Trophoblast cell (in vitro differentiated cells and primary cell): ENCODE data around the gene STK25.

Experiments
- DNase-seq, 2 donors: peaks; one replicate each; pipeline ENCODE4 v3.0.0-alpha.2; 2016
- H2AFZ ChIP-seq: 2 replicates; pipeline ENCODE4 v1.6.1; 2013; ENCODE audit warnings: low read length, moderate library complexity, mild to moderate bottlenecking; ENCODE audit not compliant: insufficient read depth, poor library complexity
- H2AK5ac ChIP-seq: 2 replicates; pipeline ENCODE4 v1.6.1; 2013; ENCODE audit warnings: mild to moderate bottlenecking, low read length
- H2BK120ac ChIP-seq: 2 replicates; pipeline ENCODE4 v1.6.1; 2013; ENCODE audit warnings: low read length, mild to moderate bottlenecking, moderate library complexity; ENCODE audit not compliant: insufficient read depth, poor library complexity
- H2BK12ac ChIP-seq: 2 replicates; pipeline ENCODE4 v1.6.1; 2013; ENCODE audit warnings: mild to moderate bottlenecking, low read length, moderate library complexity
- H2BK5ac ChIP-seq: 2 replicates; pipeline ENCODE4 v1.6.1; 2013; ENCODE audit warnings: low read length, low read depth, moderate library complexity, mild to moderate bottlenecking; ENCODE audit not compliant: poor library complexity
- H3K14ac ChIP-seq: 2 replicates; pipeline ENCODE4 v1.6.1; 2013; ENCODE audit warnings: mild to moderate bottlenecking, low read length
- H3K18ac ChIP-seq: 2 replicates; pipeline ENCODE4 v1.6.1; 2013; ENCODE audit warnings: mild to moderate bottlenecking, low read length
- H3K23ac ChIP-seq: 2 replicates; pipeline ENCODE4 v1.6.1; 2013; ENCODE audit warnings: low read length
- H3K27ac ChIP-seq: 2 replicates; pipeline ENCODE4 v1.5.1; 2013; ENCODE audit warnings: low read depth, mild to moderate bottlenecking, inconsistent platforms, low read length, moderate library complexity
- H3K27me3 ChIP-seq: 2 replicates; pipeline ENCODE4 v1.6.1; 2013; ENCODE audit warnings: inconsistent platforms, mild to moderate bottlenecking, low read length, moderate library complexity; ENCODE audit not compliant: insufficient read depth
- H3K36me3 ChIP-seq, 2 experiments: 1 replicate in 1 of 2; 2 replicates in 1 of 2; pipeline ENCODE4 v1.6.1; 2013; ENCODE audit warnings: low read length in 2 of 2, mild to moderate bottlenecking in 2 of 2, moderate library complexity in 1 of 2; ENCODE audit not compliant: insufficient read depth in 2 of 2, control insufficient read depth in 1 of 2
- H3K4ac ChIP-seq: 2 replicates; pipeline ENCODE4 v1.6.1; 2013; ENCODE audit warnings: low read depth, mild to moderate bottlenecking, low read length, moderate library complexity
- H3K4me1 ChIP-seq, 2 experiments: 1 replicate in 1 of 2; 2 replicates in 1 of 2; pipeline ENCODE4 v1.6.1; 2013; ENCODE audit warnings: low read length in 2 of 2, mild to moderate bottlenecking in 2 of 2, moderate library complexity in 1 of 2; ENCODE audit not compliant: insufficient read depth in 2 of 2, control insufficient read depth in 1 of 2
- H3K4me2 ChIP-seq: 2 replicates; pipeline ENCODE4 v1.6.1; 2013; ENCODE audit warnings: inconsistent platforms, mild to moderate bottlenecking, low read length, moderate library complexity
- H3K4me3 ChIP-seq: 2 replicates; pipeline ENCODE4 v1.5.1; 2013; ENCODE audit warnings: mild to moderate bottlenecking, low read depth, low read length, inconsistent platforms
- H3K79me1 ChIP-seq: one replicate; pipeline ENCODE4 v1.6.1; 2013; ENCODE audit warnings: low read length
- H3K79me2 ChIP-seq: 2 replicates; pipeline ENCODE4 v1.6.1; 2013; ENCODE audit warnings: low read length, mild to moderate bottlenecking; ENCODE audit not compliant: control insufficient read depth, insufficient read depth, poor library complexity
- H3K9ac ChIP-seq: 2 replicates; pipeline ENCODE4 v1.6.1; 2013; ENCODE audit warnings: mild to moderate bottlenecking, low read length
- H3K9me3 ChIP-seq: 2 replicates; pipeline ENCODE4 v1.6.1; 2013; ENCODE audit warnings: low read depth, mild to moderate bottlenecking, control low read depth, inconsistent platforms, low read length; ENCODE audit not compliant: insufficient read depth
- H4K12ac ChIP-seq: 2 replicates; pipeline ENCODE4 v1.6.1; 2013; ENCODE audit warnings: low read depth, mild to moderate bottlenecking, low read length, moderate library complexity
- H4K8ac ChIP-seq: 2 replicates; pipeline ENCODE4 v1.6.1; 2013; ENCODE audit warnings: low read depth, mild to moderate bottlenecking, low read length, moderate library complexity
- H4K91ac ChIP-seq: one replicate; pipeline ENCODE4 v1.6.1; 2013; ENCODE audit warnings: low read depth, mild to moderate bottlenecking, low read length, moderate library complexity
- WGBS: extraction: QIAGEN DNeasy Blood & Tissue Kit; methylation state at CpG from one replicate; pipeline ENCODE4 v1.1.7; 2013; ENCODE audit warnings: missing lambda C conversion rate; ENCODE audit not compliant: insufficient read length, insufficient coverage; ENCODE audit errors: extremely low coverage; 5-methylcytosine and 5-hydroxymethylcytosine counted together

Gene STK25

DNA sequence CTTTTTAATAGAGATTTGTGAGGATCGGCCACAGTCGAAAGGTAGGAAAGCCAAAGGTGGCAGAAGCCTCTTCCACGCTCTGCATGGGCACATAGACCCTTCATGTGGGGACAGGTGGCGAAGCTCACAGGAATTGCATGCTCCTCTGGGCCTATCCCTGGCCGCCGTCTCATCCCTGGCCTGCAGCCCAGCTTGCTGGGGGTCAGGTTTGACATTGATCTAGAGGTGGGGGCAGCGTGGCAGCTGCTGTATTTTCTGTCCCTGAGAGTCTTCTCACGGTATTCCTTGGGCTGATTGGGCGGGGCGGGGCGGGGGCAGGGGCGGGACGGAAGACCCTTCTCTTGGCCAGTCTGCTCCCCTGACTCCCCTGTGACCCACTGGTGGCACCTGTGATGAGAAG, 48.9 kb downstream of the STK25 start:
- no peak overlapping the region for H2AK5ac ChIP-seq
- H3K27me3 ChIP-seq: no peaks in the 10 kb centered on the region
- no peak overlapping the region for H3K4ac ChIP-seq
- no peak overlapping the region for H2BK12ac ChIP-seq
- no peak overlapping the region for H4K91ac ChIP-seq
- no peak overlapping the region for H4K8ac ChIP-seq
- no peaks in the 10 kb centered on the region for H3K79me1 ChIP-seq
- no peak overlapping the region for H4K12ac ChIP-seq
- no peak overlapping the region for H3K27ac ChIP-seq
- H3K14ac ChIP-seq: no peak overlapping the region
- no CpG with 5 or more reads among the region's 13 CpGs for WGBS
- no peak overlapping the region for H3K18ac ChIP-seq
- no peaks in the 10 kb centered on the region for H3K79me2 ChIP-seq
- no peak overlapping the region for H3K23ac ChIP-seq
- DNase-seq: no peak
- H2AFZ ChIP-seq: no peak overlapping the region
- no peak overlapping the region for H2BK5ac ChIP-seq
- H3K36me3 ChIP-seq: no peaks in the 10 kb centered on the region
- no peak overlapping the region for H3K4me2 ChIP-seq
- no peak overlapping the region for H2BK120ac ChIP-seq
- no peaks in the 10 kb centered on the region for H3K9me3 ChIP-seq
- no peaks in the 10 kb centered on the region for H3K4me1 ChIP-seq
- no peak overlapping the region for H3K9ac ChIP-seq
- no peak overlapping the region for H3K4me3 ChIP-seq

GRCh38 chr2:241458687-241459086, 49.7 kb downstream of the STK25 start:
- no peak overlapping the region for H2BK12ac ChIP-seq

GRCh38 chr2:241456546-241456945, 51.8 kb downstream of the STK25 start:
- Histone ChIP-seq H3K9me3 (no peaks in the 10 kb centered on the region), H3K27ac (no peak overlapping the region)

More at GRCh38 chr2:241458687-241459086, 49.7 kb downstream of the STK25 start:
- DNase-seq: no peak
- Histone ChIP-seq H3K4me1 (no peaks in the 10 kb centered on the region), H4K91ac (no peak overlapping the region), H3K23ac (no peak overlapping the region), H3K9me3 (no peaks in the 10 kb centered on the region), H2BK5ac (no peak overlapping the region), H4K8ac (no peak overlapping the region), H3K79me1 (no peaks in the 10 kb centered on the region), H4K12ac (no peak overlapping the region), H3K36me3 (no peaks in the 10 kb centered on the region), H3K79me2 (no peaks in the 10 kb centered on the region), H2BK120ac (no peak overlapping the region), H2AK5ac (no peak overlapping the region), H3K4me2 (no peak overlapping the region), H3K18ac (no peak overlapping the region), H3K9ac (no peak overlapping the region), H3K27ac (no peak overlapping the region), H3K27me3 (no peaks in the 10 kb centered on the region), H2AFZ (no peak overlapping the region), H3K4me3 (no peak overlapping the region), H3K4ac (no peak overlapping the region), H3K14ac (no peak overlapping the region)
- WGBS: no CpG with 5 or more reads among the region's 5 CpGs

GRCh38 chr2:241454837-241455485, 53.4 kb downstream of the STK25 start:
- Histone ChIP-seq H3K18ac (no peak overlapping the region), H3K14ac (no peak overlapping the region), H2BK12ac (no peak overlapping the region)

More at GRCh38 chr2:241456546-241456945, 51.8 kb downstream of the STK25 start:
- no CpG with 5 or more reads among the region's 11 CpGs for WGBS
- Histone ChIP-seq H3K9ac (no peak overlapping the region), H3K4me1 (no peaks in the 10 kb centered on the region), H2AFZ (no peak overlapping the region), H2AK5ac (no peak overlapping the region), H3K14ac (no peak overlapping the region), H3K4me2 (no peak overlapping the region), H3K27me3 (no peaks in the 10 kb centered on the region), H2BK5ac (no peak overlapping the region), H3K36me3 (no peaks in the 10 kb centered on the region), H3K79me2 (no peaks in the 10 kb centered on the region), H3K79me1 (no peaks in the 10 kb centered on the region), H4K8ac (no peak overlapping the region), H2BK12ac (no peak overlapping the region), H3K18ac (no peak overlapping the region), H3K23ac (no peak overlapping the region), H3K4ac (no peak overlapping the region), H4K12ac (no peak overlapping the region), H2BK120ac (no peak overlapping the region), H3K4me3 (no peak overlapping the region), H4K91ac (no peak overlapping the region)
- no peak for DNase-seq

More at GRCh38 chr2:241454837-241455485, 53.4 kb downstream of the STK25 start:
- Histone ChIP-seq H2BK5ac (no peak overlapping the region), H3K4me2 (no peak overlapping the region), H3K36me3 (peaks cover 0 to 3% of the 10 kb centered on the region in 2 experiments), H3K9me3 (no peaks in the 10 kb centered on the region), H3K79me2 (no peaks in the 10 kb centered on the region), H2AK5ac (no peak overlapping the region), H4K12ac (no peak overlapping the region), H2AFZ (no peak overlapping the region), H3K27ac (no peak overlapping the region), H3K4me3 (no peak overlapping the region), H4K8ac (no peak overlapping the region), H3K79me1 (no peaks in the 10 kb centered on the region), H3K23ac (no peak overlapping the region), H3K4me1 (no peaks in the 10 kb centered on the region), H3K9ac (no peak overlapping the region), H4K91ac (no peak overlapping the region), H3K4ac (no peak overlapping the region), H2BK120ac (no peak overlapping the region), H3K27me3 (no peaks in the 10 kb centered on the region)
- no CpG with 5 or more reads among the region's 3 CpGs for WGBS
- DNase-seq: no peak
